ENCODE data around the gene PRPH2. TPM values are rescaled to one million over a fixed set of nuclear protein-coding genes. Genes with fewer than 3 reads are reported as not detected.
"Not testable (repeated sequence)": the region's sequence is repeated elsewhere in the genome, so short reads cannot be mapped to it uniquely, and the experiment has no call there.

The PRPH2 gene
- total and polyA plus RNA-seq, 10 of the 15 experiments (the other 5 are each of a cell fraction or from before 2014, with no cell fraction given): 0.08 TPM; not detected in 9

DNA sequence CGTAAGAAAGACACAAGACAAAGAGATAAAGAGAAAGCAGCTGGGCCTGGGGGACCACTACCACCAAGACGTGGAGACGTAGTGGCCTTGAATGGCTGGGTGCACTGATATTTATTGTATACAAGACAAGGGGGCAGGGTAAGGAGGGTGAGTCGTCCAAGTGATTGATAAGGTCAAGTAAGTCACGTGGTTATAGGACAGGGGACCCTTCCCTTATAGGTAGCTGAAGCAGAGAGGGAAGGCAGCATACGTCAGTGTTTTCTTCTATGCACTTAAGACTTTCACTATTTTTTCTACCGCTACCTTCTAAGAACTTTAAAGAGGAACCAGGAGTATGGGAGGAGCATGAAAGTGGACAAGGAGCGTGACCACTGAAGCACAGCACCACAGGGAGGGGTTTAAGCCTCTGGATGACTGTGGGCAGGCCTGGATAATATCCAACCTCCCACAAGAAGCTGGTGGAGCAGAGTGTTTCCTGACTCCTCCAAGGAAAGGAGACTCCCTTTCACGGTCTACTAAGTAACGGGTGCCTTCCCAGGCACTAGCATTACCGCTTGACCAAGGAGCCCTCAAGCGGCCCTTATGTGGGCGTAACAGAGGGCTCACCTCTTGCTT, 11.6 kb upstream of the PRPH2 start:
- ATAC-seq; intact Hi-C loops (cut with micrococcal nuclease; ENCODE audit: unreplicated experiment); H3K4me2 ChIP-seq (ENCODE audit: control insufficient read depth, insufficient read depth); H3K36me3 ChIP-seq (ENCODE audit: control insufficient read depth in 2 of 2, insufficient read depth in 2 of 2, low read length in 1 of 2); H3K79me2 ChIP-seq (ENCODE audit: control insufficient read depth, insufficient read depth, low read length); H4K20me1 ChIP-seq (ENCODE audit: control insufficient read depth, insufficient read depth); in situ Hi-C loops (cut with MboI); H3K27me3 ChIP-seq (replicated peaks in 1 of 2; ENCODE audit: control insufficient read depth in 2 of 2, insufficient read depth in 2 of 2, low read length in 1 of 2); RAD21 ChIA-PET (ENCODE audit: unreplicated experiment); BruUV-seq (replicated peaks); SMC1A ChIA-PET (ENCODE audit: uncharacterized antibody, unreplicated experiment); DNase-seq (ENCODE audit: low read depth, low spot score); H2AFZ ChIP-seq (ENCODE audit: control insufficient read depth, low read depth, low read length); H3K9ac ChIP-seq (ENCODE audit: control insufficient read depth, insufficient read depth, low read length); H3K4me1 ChIP-seq (ENCODE audit: control insufficient read depth, insufficient read depth, low read length); H3K9me3 ChIP-seq (replicated peaks; ENCODE audit: control insufficient read depth, insufficient read depth, low read length); H3K27ac ChIP-seq (ENCODE audit: control insufficient read depth, insufficient read depth); FAIRE-seq; H3K4me3 ChIP-seq: not testable (repeated sequence)
- 59% methylated on average over 13 of the region's 13 CpGs for WGBS (ENCODE audit: insufficient coverage, insufficient replicate concordance, low lambda C conversion rate, missing lambda C conversion rate)
- POLR2A ChIA-PET: interaction anchor here (0.6 kb wide), 2 partner anchors 53 to 80 kb away, joined by 3 to 5 read pairs; no protein-coding TSS in a partner anchor
- CTCF ChIA-PET: interaction anchor here (1.1 kb wide), 1 partner anchor 10 kb away, joined by 3 read pairs; no protein-coding TSS in a partner anchor

DNA sequence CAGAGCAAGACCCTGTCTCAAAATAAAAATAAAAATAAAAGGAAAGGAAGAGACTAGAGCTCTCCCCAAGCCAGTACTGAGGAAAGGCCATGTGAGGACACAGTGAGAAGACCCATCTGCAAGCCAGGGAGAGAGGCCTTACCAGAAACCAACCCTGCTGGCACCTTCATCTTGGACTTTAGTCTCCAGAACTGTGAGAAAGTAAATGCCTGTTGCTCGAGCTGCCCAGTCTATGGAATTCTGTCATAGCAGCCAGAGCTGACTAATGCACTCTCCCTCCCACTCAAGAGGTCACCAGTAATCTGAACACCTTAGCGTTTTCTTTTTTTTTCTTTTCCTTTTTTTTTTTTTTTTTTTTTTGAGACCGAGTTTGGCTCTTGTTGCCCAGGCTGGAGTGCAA, 7.3 kb upstream of the PRPH2 start:
- no peak for FAIRE-seq
- no peak overlapping the region for H2AFZ ChIP-seq (ENCODE audit: control insufficient read depth, low read depth, low read length)
- intact Hi-C loops (cut with micrococcal nuclease; ENCODE audit: unreplicated experiment): no loop called here
- no peaks in the 10 kb centered on the region for H4K20me1 ChIP-seq (ENCODE audit: control insufficient read depth, insufficient read depth)
- no TSS peak for BruUV-seq (replicated peaks)
- no peak overlapping the region for H3K27ac ChIP-seq (ENCODE audit: control insufficient read depth, insufficient read depth)
- H3K4me1 ChIP-seq (ENCODE audit: control insufficient read depth, insufficient read depth, low read length): peaks cover 10% of the 10 kb centered on the region; the same call in 1 of the 2 replicates
- no peaks in the 10 kb centered on the region for H3K9me3 ChIP-seq (replicated peaks; ENCODE audit: control insufficient read depth, insufficient read depth, low read length)
- WGBS (ENCODE audit: insufficient coverage, insufficient replicate concordance, low lambda C conversion rate, missing lambda C conversion rate): 0% methylated on average over 1 of the region's 3 CpGs
- POLR2A ChIA-PET: interaction anchor here (0.6 to 1.4 kb wide), 9 partner anchors 11 to 460 kb away, joined by 3 to 8 read pairs (median 5); partner anchors contain the start of gene TBCC
- CTCF ChIA-PET: interaction anchor here (0.5 to 1.9 kb wide), 4 partner anchors 13 to 142 kb away, joined by 3 to 11 read pairs (median 4); no protein-coding TSS in a partner anchor
- SMC1A ChIA-PET (ENCODE audit: uncharacterized antibody, unreplicated experiment): interaction anchor here (1.1 to 1.5 kb wide), 6 partner anchors 12 to 172 kb away, joined by 3 to 6 read pairs (median 4); no protein-coding TSS in a partner anchor
- no peak for ATAC-seq
- H3K9ac ChIP-seq (ENCODE audit: control insufficient read depth, insufficient read depth, low read length): no peak overlapping the region
- no peaks in the 10 kb centered on the region for H3K79me2 ChIP-seq (ENCODE audit: control insufficient read depth, insufficient read depth, low read length)
- no peak overlapping the region for H3K4me3 ChIP-seq
- H3K36me3 ChIP-seq (ENCODE audit: control insufficient read depth in 2 of 2, insufficient read depth in 2 of 2, low read length in 1 of 2): no peaks in the 10 kb centered on the region
- in situ Hi-C loops (cut with MboI): loop anchor here (5.0 kb wide), 1 partner anchor 148 kb away; the partner anchor contains the start of gene RPL7L1
- RAD21 ChIA-PET (ENCODE audit: unreplicated experiment): interaction anchor here (0.6 to 1.5 kb wide), 5 partner anchors 13 to 152 kb away, joined by 3 to 6 read pairs (median 4); no protein-coding TSS in a partner anchor
- DNase-seq (ENCODE audit: low read depth, low spot score): no peak
- H3K4me2 ChIP-seq (ENCODE audit: control insufficient read depth, insufficient read depth): no peak overlapping the region
- H3K27me3 ChIP-seq (replicated peaks in 1 of 2; ENCODE audit: control insufficient read depth in 2 of 2, insufficient read depth in 2 of 2, low read length in 1 of 2): no peaks in the 10 kb centered on the region
- TF ChIP-seq ZBTB33 (IDR thresholded peaks at IDR 0.05): no peak
- TF ChIP-seq, protein P1, sequence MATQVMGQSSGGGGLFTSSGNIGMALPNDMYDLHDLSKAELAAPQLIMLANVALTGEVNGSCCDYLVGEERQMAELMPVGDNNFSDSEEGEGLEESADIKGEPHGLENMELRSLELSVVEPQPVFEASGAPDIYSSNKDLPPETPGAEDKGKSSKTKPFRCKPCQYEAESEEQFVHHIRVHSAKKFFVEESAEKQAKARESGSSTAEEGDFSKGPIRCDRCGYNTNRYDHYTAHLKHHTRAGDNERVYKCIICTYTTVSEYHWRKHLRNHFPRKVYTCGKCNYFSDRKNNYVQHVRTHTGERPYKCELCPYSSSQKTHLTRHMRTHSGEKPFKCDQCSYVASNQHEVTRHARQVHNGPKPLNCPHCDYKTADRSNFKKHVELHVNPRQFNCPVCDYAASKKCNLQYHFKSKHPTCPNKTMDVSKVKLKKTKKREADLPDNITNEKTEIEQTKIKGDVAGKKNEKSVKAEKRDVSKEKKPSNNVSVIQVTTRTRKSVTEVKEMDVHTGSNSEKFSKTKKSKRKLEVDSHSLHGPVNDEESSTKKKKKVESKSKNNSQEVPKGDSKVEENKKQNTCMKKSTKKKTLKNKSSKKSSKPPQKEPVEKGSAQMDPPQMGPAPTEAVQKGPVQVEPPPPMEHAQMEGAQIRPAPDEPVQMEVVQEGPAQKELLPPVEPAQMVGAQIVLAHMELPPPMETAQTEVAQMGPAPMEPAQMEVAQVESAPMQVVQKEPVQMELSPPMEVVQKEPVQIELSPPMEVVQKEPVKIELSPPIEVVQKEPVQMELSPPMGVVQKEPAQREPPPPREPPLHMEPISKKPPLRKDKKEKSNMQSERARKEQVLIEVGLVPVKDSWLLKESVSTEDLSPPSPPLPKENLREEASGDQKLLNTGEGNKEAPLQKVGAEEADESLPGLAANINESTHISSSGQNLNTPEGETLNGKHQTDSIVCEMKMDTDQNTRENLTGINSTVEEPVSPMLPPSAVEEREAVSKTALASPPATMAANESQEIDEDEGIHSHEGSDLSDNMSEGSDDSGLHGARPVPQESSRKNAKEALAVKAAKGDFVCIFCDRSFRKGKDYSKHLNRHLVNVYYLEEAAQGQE (IDR thresholded peaks at IDR 0.05; ENCODE audit: low read depth, low read length): no peak
- no peak for TF ChIP-seq PKNOX1 (IDR thresholded peaks at IDR 0.05)
- TF ChIP-seq MYC (IDR thresholded peaks at IDR 0.05; ENCODE audit: insufficient read depth, insufficient read length, insufficient replicate concordance, low read length, severe bottlenecking): no peak
- TF ChIP-seq EED (IDR thresholded peaks at IDR 0.05; ENCODE audit: low read depth): no peak
- no peak for TF ChIP-seq SPI1 (IDR thresholded peaks at IDR 0.05; ENCODE audit: borderline replicate concordance, insufficient read depth, low read depth, low read length)
- no peak for TF ChIP-seq SMAD5 (IDR thresholded peaks at IDR 0.05; ENCODE audit: low read depth)

All from GM12878 (cell line).